Activated CD8-positive, alpha-beta T cell treated with anti-CD3 and anti-CD28 coated beads for 36 hours (primary cell): Measurements from ENCODE around the gene MICALL1. TPM values are rescaled to one million over a fixed set of nuclear protein-coding genes. Genes with fewer than 3 reads are reported as not detected.

Source experiments
- ATAC-seq: fragments of 200-7000 bp; cut with Tn5 transposase; one replicate; pipeline ENCODE4 v1.10.0; 2021; ENCODE audit warnings: mild to moderate bottlenecking, moderate library complexity
- CTCF ChIA-PET: fragments of 350-600 bp; sonication (Branson Sonifier 250); formaldehyde crosslinking; loops from one replicate; lab custom pipeline; 2021; ENCODE audit warnings: antibody characterized with exemption; lab: Charles Lee
- POLR2A ChIA-PET: fragments of 350-600 bp; sonication (Branson Sonifier 250); formaldehyde crosslinking; loops from one replicate; lab custom pipeline; 2021; ENCODE audit warnings: antibody characterized with exemption; lab: Charles Lee
- DNase-seq: peaks from one replicate; pipeline ENCODE4 v3.0.0-alpha.2; 2020
- H3K27ac Mint-ChIP-seq: one replicate; pipeline ENCODE4 v1.8.0; 2021; ENCODE audit warnings: mild to moderate bottlenecking, mixed read lengths
- H3K27me3 Mint-ChIP-seq: one replicate; pipeline ENCODE4 v1.8.0; 2021; ENCODE audit warnings: mixed read lengths
- H3K36me3 Mint-ChIP-seq: one replicate; pipeline ENCODE4 v1.8.0; 2021; ENCODE audit warnings: low read depth, mixed read lengths
- H3K4me1 Mint-ChIP-seq: one replicate; pipeline ENCODE4 v1.8.0; 2021; ENCODE audit warnings: low read depth, mixed read lengths
- H3K4me3 Mint-ChIP-seq: one replicate; pipeline ENCODE4 v1.8.0; 2021; ENCODE audit warnings: mild to moderate bottlenecking, moderate library complexity, mixed read lengths
- H3K9me3 Mint-ChIP-seq: one replicate; pipeline ENCODE4 v1.8.0; 2021; ENCODE audit warnings: mixed read lengths
- intact Hi-C: fragments of 100-400 bp; cut with micrococcal nuclease; formaldehyde crosslinking; loops from one replicate; pipeline ENCODE4 v1.10.0; 2022
- total RNA-seq, 2 experiments: library from RNA; stranded (reverse); gene quantifications; one replicate each; pipeline ENCODE4 v1.2.3, GENCODE V29; 2021
- TF ChIP-seq, protein P1 (sequence below): fragments of 200-600 bp; IDR thresholded peaks from one replicate; pipeline ENCODE4 v1.8.0; 2022; ENCODE audit warnings: antibody characterized with exemption, mild to moderate bottlenecking

MICALL1 gene
- total RNA-seq, 2 experiments from 2014 or later, result 10.2 to 11.8 TPM

DNA sequence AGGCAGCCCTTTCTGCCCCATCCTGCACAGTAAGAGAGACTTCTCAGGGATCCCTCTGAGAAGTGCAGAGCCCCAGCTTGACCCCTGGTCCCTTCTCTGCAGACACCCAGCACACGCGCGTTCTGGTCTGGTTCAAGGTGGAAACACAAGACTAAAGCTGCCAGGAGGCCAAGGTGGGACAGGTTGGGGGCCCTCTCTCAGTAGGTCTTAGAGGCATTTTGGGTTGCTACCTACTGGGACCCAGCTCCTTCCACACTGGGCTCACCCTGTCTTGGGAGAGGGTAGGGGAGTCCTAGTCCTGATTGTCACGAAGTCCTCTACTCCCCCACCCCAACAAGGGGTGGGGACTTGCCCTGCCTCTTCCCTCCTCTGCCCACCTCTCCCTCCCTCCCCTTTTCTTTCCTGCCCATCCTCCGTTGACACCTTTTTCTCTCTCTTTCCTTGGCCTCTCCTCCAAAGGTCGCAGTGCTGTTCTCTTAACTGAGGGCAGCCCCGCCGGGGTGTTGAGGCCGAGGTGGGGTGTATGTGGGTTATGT is 79.0 kb downstream of the MICALL1 start:
- Mint-ChIP-seq H3K36me3 (no peaks in the 10 kb centered on the region), H3K9me3 (no peaks in the 10 kb centered on the region), H3K27ac (no peak overlapping the region), H3K4me3 (no peak overlapping the region), H3K4me1 (no peaks in the 10 kb centered on the region), H3K27me3 (no peaks in the 10 kb centered on the region)
- intact Hi-C loops, result no loop called here
- ChIA-PET POLR2A (no interaction called here), CTCF (no interaction called here)
- TF ChIP-seq, protein P1, sequence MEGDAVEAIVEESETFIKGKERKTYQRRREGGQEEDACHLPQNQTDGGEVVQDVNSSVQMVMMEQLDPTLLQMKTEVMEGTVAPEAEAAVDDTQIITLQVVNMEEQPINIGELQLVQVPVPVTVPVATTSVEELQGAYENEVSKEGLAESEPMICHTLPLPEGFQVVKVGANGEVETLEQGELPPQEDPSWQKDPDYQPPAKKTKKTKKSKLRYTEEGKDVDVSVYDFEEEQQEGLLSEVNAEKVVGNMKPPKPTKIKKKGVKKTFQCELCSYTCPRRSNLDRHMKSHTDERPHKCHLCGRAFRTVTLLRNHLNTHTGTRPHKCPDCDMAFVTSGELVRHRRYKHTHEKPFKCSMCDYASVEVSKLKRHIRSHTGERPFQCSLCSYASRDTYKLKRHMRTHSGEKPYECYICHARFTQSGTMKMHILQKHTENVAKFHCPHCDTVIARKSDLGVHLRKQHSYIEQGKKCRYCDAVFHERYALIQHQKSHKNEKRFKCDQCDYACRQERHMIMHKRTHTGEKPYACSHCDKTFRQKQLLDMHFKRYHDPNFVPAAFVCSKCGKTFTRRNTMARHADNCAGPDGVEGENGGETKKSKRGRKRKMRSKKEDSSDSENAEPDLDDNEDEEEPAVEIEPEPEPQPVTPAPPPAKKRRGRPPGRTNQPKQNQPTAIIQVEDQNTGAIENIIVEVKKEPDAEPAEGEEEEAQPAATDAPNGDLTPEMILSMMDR, result no peak
- DNase-seq, result no peak
- ATAC-seq, result no peak

DNA sequence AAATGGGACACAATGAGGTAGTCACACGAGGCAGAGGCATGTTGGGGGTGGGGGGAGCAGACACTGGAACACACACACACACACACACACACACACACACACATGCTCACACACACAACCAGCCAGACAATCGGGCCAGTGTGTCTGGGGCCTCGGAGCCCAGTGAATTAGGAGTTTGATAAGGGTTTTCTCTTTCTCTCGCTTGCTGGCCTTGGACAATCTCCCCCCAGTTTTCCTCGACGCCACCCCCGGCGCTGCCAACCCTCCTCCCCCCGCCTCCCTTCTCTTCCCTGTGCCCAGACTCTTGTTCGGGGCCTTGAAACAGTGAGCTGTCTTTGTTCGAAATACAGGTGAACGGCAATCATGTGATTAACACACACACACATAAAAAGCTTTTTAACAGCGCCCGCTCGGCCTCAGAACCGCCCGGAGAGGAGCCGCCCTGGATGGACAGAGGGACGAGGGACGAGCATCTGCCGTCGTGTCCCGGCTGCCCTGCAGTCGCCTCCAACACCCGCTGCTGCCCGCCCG is 79.7 kb downstream of the MICALL1 start:
- CTCF ChIA-PET, result no interaction called here
- H3K4me1 Mint-ChIP-seq, result no peaks in the 10 kb centered on the region
- no peak overlapping the region for H3K4me3 Mint-ChIP-seq
- no peak for DNase-seq
- H3K27me3 Mint-ChIP-seq, result no peaks in the 10 kb centered on the region
- H3K27ac Mint-ChIP-seq, result no peak overlapping the region
- H3K9me3 Mint-ChIP-seq, result no peaks in the 10 kb centered on the region
- POLR2A ChIA-PET, result no interaction called here
- TF ChIP-seq, protein P1, result no peak
- no peak for ATAC-seq
- no peaks in the 10 kb centered on the region for H3K36me3 Mint-ChIP-seq
- intact Hi-C loops, result no loop called here

DNA sequence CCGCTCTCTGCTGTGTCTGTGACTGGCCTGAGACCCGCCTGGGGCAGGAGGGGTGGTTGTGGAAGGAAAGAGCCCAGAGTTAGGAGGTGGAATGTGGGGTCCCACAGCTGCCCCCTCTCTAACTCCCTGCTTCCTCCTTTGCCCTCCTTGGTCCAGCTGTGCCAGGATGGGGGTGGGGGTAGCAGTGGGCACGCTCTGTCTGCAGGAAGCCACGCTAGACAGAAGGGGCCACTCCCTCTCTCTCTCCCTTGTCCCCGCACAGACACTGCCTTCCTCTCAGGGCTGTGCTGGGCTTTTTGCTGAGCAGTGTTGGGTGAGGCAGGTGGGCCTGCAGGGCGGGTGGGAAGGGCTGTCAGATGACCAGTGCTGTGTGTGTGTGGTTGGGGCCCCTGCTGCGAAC is 80.3 kb downstream of the MICALL1 start:
- ChIA-PET POLR2A (no interaction called here), CTCF (no interaction called here)
- Mint-ChIP-seq H3K27ac (no peak overlapping the region), H3K4me1 (no peaks in the 10 kb centered on the region), H3K36me3 (no peaks in the 10 kb centered on the region), H3K27me3 (no peaks in the 10 kb centered on the region), H3K9me3 (no peaks in the 10 kb centered on the region), H3K4me3 (no peak overlapping the region)
- DNase-seq (no peak), ATAC-seq (no peak)
- intact Hi-C loops, result no loop called here
- TF ChIP-seq, protein P1, result no peak

DNA sequence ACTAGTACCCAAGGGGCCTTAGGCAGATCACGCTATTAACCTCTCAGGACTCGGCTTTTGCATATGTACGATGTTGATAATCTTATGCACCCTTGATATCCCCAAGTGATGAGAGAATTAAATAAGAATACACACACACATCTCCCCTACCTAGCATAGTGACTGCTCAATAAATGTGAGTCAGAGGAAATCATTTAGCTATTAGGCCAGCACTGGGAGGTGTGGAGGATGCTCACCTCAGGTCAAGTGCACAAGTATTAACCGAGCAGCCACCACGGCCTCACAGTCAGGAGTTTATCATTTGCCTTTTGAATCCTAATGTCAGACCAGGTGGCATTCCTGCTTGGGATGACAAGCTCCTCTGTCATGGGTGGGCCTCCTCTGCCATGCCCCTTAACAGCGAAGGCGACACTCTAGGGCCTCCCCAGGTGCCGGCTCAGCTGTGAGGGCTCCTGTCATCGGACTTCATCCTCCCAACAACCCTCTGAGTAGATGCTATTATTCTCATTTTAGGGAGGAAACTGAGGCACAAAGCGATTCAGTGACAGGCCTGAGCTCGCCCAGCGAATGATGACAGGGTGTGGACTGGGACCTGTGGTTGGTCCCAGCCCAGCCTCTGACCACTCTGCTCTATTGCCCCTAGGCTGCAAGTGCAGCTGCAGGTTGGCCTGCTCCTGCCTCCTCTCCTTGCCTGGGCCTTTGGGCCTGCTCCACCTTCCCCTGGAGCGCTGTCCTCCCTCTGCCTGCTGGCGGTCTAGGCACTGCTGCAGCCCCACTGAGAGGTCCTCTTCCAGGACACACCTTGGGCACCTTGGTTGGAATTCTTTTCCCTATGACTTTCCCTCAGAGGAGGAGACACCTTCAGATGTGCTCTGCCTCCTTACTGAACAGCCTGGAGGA is 83.3 kb downstream of the MICALL1 start:
- H3K4me1 Mint-ChIP-seq, result peaks cover 3% of the 10 kb centered on the region
- ATAC-seq (no peak), DNase-seq (no peak)
- ChIA-PET POLR2A (no interaction called here), CTCF (interaction anchor here (0.7 to 0.9 kb wide), 2 partner anchors 24 to 63 kb away, joined by 3 to 4 read pairs; no protein-coding TSS in a partner anchor)
- H3K27me3 Mint-ChIP-seq, result no peaks in the 10 kb centered on the region
- intact Hi-C loops, result no loop called here
- TF ChIP-seq, protein P1, result no peak
- no peak overlapping the region for H3K4me3 Mint-ChIP-seq
- no peak overlapping the region for H3K27ac Mint-ChIP-seq
- no peaks in the 10 kb centered on the region for H3K9me3 Mint-ChIP-seq
- H3K36me3 Mint-ChIP-seq, result no peaks in the 10 kb centered on the region

DNA sequence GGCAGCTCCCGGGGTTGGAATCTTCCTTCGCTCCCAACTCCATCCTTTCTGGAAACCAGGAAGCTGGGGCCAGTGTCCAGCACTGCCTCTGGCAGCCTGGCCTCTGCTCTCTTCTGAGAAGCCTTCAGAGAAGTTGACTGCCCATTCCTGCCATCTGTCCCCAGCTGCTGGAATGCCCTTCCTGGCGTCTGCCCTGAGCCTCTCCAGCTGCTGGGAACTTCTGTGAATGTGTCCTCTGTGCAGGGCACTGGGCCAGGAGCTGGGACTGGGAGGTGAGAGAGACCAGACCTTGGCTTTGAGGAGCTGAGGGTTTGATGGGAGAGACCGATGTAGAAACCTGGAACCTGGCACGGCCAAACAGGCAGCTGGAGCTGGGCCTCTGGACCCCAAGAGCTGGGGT is 84.2 kb downstream of the MICALL1 start:
- POLR2A ChIA-PET, result no interaction called here

More for the DNA sequence above, 84.2 kb downstream of the MICALL1 start:
- TF ChIP-seq, protein P1, result no peak
- CTCF ChIA-PET, result no interaction called here
- Mint-ChIP-seq H3K4me1 (peaks cover 9% of the 10 kb centered on the region), H3K27ac (no peak overlapping the region), H3K27me3 (no peaks in the 10 kb centered on the region), H3K9me3 (no peaks in the 10 kb centered on the region), H3K36me3 (no peaks in the 10 kb centered on the region), H3K4me3 (no peak overlapping the region)
- ATAC-seq (no peak), DNase-seq (no peak)
- intact Hi-C loops, result no loop called here
